Left lung (tissue), 10 donors: ENCODE measurements around the gene SLC7A8. TPM values are rescaled to one million over a fixed set of nuclear protein-coding genes. Genes with fewer than 3 reads are reported as not detected.
A peak's percentile ranks its signal among the peaks of the same experiment; 100 is the strongest.

Experiments
- ATAC-seq: fragments of 200-7000 bp; cut with Tn5 transposase; one replicate; pipeline ENCODE4 v1.9.1; 2020; ENCODE audit warnings: moderate library complexity
- DNase-seq, 4 donors: peaks; one replicate each; pipeline ENCODE4 v3.0.0-alpha.2; 2013 to 2020
- H3K27ac ChIP-seq, 2 donors: fragments of 200-600 bp; sonication (generic) in 1 of 2; one replicate each; pipeline versions ENCODE4 v1.5.0 to v1.8.0; 2020 to 2021
- H3K27me3 ChIP-seq, 2 donors: fragments of 200-600 bp; sonication (generic) in 1 of 2; one replicate each; pipeline versions ENCODE4 v1.5.0 to v1.8.0; 2020 to 2021
- H3K36me3 ChIP-seq, 2 donors: fragments of 200-600 bp; sonication (generic) in 1 of 2; one replicate each; pipeline versions ENCODE4 v1.5.0 to v1.8.0; 2020 to 2021
- H3K4me1 ChIP-seq, 2 donors: fragments of 200-600 bp; one replicate each; pipeline ENCODE4 v1.8.0; 2021
- H3K4me3 ChIP-seq, 2 donors: fragments of 200-600 bp; sonication (generic) in 1 of 2; one replicate each; pipeline versions ENCODE4 v1.5.0 to v1.8.0; 2020 to 2021; ENCODE audit warnings: mild to moderate bottlenecking in 1 of 2
- H3K9me3 ChIP-seq, 2 donors: fragments of 200-600 bp; sonication (generic) in 1 of 2; one replicate each; pipeline versions ENCODE4 v1.5.0 to v1.8.0; 2020 to 2021
- CTCF ChIP-seq, 2 donors: fragments of 200-600 bp; sonication (generic) in 1 of 2; IDR thresholded peaks; one replicate each; pipeline versions ENCODE4 v1.5.0 to v1.8.0; 2021; ENCODE audit warnings: antibody characterized with exemption in 2 of 2
- intact Hi-C, 2 donors: fragments of 100-400 bp; cut with DNase I; formaldehyde crosslinking; loops; one replicate each; pipeline versions ENCODE4 v1.11.2 to v1.14.2; 2022
- polyA plus RNA-seq, 6 donors: library from polyadenylated mRNA; unstranded; fragments of 120-200 nt; gene quantifications; one replicate each; pipeline ENCODE4 v1.2.1, GENCODE V29; 2013; ENCODE audit not compliant: insufficient read length in 6 of 6
- total RNA-seq, 2 donors: library from RNA; stranded (reverse); fragmentation: NEBNext Ultra II Directional; extraction: Animal tissue kit (Norgen Biotek cat#: 25700); gene quantifications; one replicate each; pipeline ENCODE4 v1.2.1, GENCODE V29; 2021
- donor health status: DM: no; HTN: yes; CAD: no.
- donor health status: DM: no; HTN: no; CAD: no.

Gene SLC7A8
- total and polyA plus RNA-seq, 8 donors: 38.5 to 153 (median 124) TPM

GRCh38 chr14:23093104-23093503 is 90.4 kb downstream of the SLC7A8 start:
- peaks cover 2 to 59% of the 10 kb centered on the region in 2 donors for H3K36me3 ChIP-seq
- H3K4me3 ChIP-seq: peak overlapping the region in 1 of 2 donors; percentile 93
- H3K27me3 ChIP-seq: no peaks in the 10 kb centered on the region
- H3K27ac ChIP-seq: no peak overlapping the region
- DNase-seq (no peak), ATAC-seq (no peak)
- no peak for TF ChIP-seq CTCF (IDR thresholded peaks at IDR 0.05)
- intact Hi-C loops: no loop called here
- H3K4me1 ChIP-seq: peaks cover 15 to 64% of the 10 kb centered on the region in 2 donors
- H3K9me3 ChIP-seq: no peaks in the 10 kb centered on the region

- Histone ChIP-seq H3K27me3 (no peaks in the 10 kb centered on the region), H3K9me3 (no peaks in the 10 kb centered on the region), H3K4me1 (peaks cover 12 to 52% of the 10 kb centered on the region in 2 donors), H3K27ac (no peak overlapping the region), H3K4me3 (no peak overlapping the region), H3K36me3 (peaks cover 2 to 68% of the 10 kb centered on the region in 2 donors)
- no peak for TF ChIP-seq CTCF (IDR thresholded peaks at IDR 0.05)
- intact Hi-C loops: no loop called here
- no peak for DNase-seq
- ATAC-seq: no peak
Measured at GRCh38 chr14:23091294-23092225, 91.9 kb downstream of the SLC7A8 start.

GRCh38 chr14:23090254-23090636 is 93.2 kb downstream of the SLC7A8 start:
- TF ChIP-seq CTCF (IDR thresholded peaks at IDR 0.05): no peak
- ATAC-seq (no peak), DNase-seq (no peak)
- Histone ChIP-seq H3K4me1 (peaks cover 10 to 59% of the 10 kb centered on the region in 2 donors), H3K27ac (no peak overlapping the region), H3K9me3 (no peaks in the 10 kb centered on the region), H3K4me3 (no peak overlapping the region), H3K36me3 (peaks cover 2 to 81% of the 10 kb centered on the region in 2 donors), H3K27me3 (no peaks in the 10 kb centered on the region)
- intact Hi-C loops: no loop called here

GRCh38 chr14:23089498-23090253 is 93.8 kb downstream of the SLC7A8 start:
- peaks cover 2 to 86% of the 10 kb centered on the region in 2 donors for H3K36me3 ChIP-seq

More at GRCh38 chr14:23089498-23090253, 93.8 kb downstream of the SLC7A8 start:
- Histone ChIP-seq H3K27me3 (no peaks in the 10 kb centered on the region), H3K4me1 (peaks cover 10 to 61% of the 10 kb centered on the region in 2 donors), H3K4me3 (no peak overlapping the region), H3K9me3 (no peaks in the 10 kb centered on the region), H3K27ac (no peak overlapping the region)
- no peak for TF ChIP-seq CTCF (IDR thresholded peaks at IDR 0.05)
- intact Hi-C loops: no loop called here
- no peak for DNase-seq
- ATAC-seq: no peak
